Measurements from ENCODE around the gene THSD4.

THSD4 gene

GRCh38 chr15:71462638-71463037 is 347.4 kb downstream of the THSD4 start:
- Histone ChIP-seq H3K4me3 (ENCODE audit: insufficient read length, low read depth) (no peak overlapping the region), H3K9me3 (ENCODE audit: insufficient read depth, low read length) (no peaks in the 10 kb centered on the region), H3K27me3 (ENCODE audit: insufficient read depth, insufficient read length) (no peaks in the 10 kb centered on the region), H3K4me1 (ENCODE audit: insufficient read depth, insufficient read length) (no peaks in the 10 kb centered on the region), H3K9ac (ENCODE audit: insufficient read length, low read depth) (no peak overlapping the region), H3K36me3 (ENCODE audit: insufficient read depth, insufficient read length, low read length) (no peaks in the 10 kb centered on the region)
- DNase-seq (ENCODE audit: low read depth, low spot score), result no peak
- TF ChIP-seq ZNF274 (IDR thresholded peaks at IDR 0.05; ENCODE audit: low read depth, low read length) (no peak), YY1 (IDR thresholded peaks at IDR 0.05; ENCODE audit: insufficient read depth, insufficient read length) (no peak), SUZ12 (IDR thresholded peaks at IDR 0.05; ENCODE audit: extremely low read depth, insufficient read depth, insufficient read length) (no peak)

DNA sequence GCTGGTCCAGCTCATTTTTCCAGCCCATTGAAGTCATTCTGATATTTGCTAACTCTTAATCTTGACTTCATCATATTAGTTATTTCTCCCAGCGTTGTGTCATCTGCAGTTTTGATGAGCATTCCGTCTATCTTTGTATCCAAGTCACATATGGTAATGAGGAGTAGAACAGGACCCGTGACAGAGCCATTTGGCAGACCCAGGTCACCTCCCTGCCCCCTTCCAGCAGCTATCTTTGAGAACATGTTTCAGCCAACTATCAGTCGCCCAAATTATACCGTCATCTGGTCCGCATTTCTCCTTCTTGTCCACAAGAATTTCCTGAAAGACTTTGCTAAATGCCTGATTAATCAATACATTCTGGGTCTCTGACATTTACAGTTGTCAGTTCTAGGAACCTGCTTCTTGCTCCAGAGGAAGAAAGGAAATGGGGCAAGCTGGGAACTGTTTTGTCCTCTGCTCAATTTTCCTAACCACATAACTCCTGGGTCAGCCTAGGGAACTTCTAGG is 347.9 kb downstream of the THSD4 start:
- no peaks in the 10 kb centered on the region for H3K9me3 ChIP-seq (ENCODE audit: insufficient read depth, low read length)
- no peak overlapping the region for H3K9ac ChIP-seq (ENCODE audit: insufficient read length, low read depth)
- no peak for DNase-seq (ENCODE audit: low read depth, low spot score)
- no peaks in the 10 kb centered on the region for H3K4me1 ChIP-seq (ENCODE audit: insufficient read depth, insufficient read length)
- TF ChIP-seq YY1 (IDR thresholded peaks at IDR 0.05; ENCODE audit: insufficient read depth, insufficient read length), result no peak
- TF ChIP-seq ZNF274 (IDR thresholded peaks at IDR 0.05; ENCODE audit: low read depth, low read length), result no peak
- TF ChIP-seq SUZ12 (IDR thresholded peaks at IDR 0.05; ENCODE audit: extremely low read depth, insufficient read depth, insufficient read length), result no peak
- no peaks in the 10 kb centered on the region for H3K27me3 ChIP-seq (ENCODE audit: insufficient read depth, insufficient read length)
- no peak overlapping the region for H3K4me3 ChIP-seq (ENCODE audit: insufficient read length, low read depth)
- no peaks in the 10 kb centered on the region for H3K36me3 ChIP-seq (ENCODE audit: insufficient read depth, insufficient read length, low read length)

DNA sequence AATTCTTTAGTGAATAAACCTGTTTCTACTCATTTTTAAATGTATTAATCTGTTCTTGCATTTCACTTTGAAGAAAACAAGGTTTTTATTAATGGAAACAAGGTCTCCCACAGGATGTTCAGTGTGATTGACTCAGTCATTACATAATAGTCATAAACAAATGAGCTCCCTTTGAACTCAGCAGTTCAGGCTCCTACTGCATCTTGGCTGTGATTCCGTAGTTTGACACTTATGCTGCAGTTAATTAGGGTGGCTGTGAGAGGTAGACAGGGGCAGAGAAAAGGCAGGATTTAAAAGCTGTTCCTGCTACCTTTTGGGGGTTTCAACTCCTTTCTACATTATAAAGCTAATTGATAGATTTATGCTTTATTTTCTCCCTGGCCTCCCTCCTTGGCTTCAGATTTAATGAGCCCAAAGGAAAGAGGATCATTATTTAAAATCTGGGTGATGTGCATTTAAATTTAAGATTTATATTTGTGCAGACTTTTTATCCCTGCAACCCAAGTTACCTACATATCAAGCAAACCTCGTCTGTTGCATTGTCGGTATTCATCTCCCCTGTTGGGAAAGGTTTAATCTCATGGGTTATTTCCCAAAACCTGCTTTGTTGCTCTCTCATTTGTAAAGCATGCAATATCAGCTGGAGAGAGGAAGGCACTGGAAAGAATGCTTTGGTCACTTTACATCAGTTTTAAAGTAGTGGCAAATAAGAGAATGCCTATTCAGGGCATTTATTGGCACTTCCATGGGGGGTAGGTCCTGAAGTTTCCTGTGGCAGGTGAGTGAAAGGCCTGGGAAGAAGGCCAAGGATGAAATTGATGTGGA is 350.1 kb downstream of the THSD4 start:
- no peaks in the 10 kb centered on the region for H3K9me3 ChIP-seq (ENCODE audit: insufficient read depth, low read length)
- H3K4me1 ChIP-seq (ENCODE audit: insufficient read depth, insufficient read length), result no peaks in the 10 kb centered on the region
- no peaks in the 10 kb centered on the region for H3K27me3 ChIP-seq (ENCODE audit: insufficient read depth, insufficient read length)
- no peak overlapping the region for H3K9ac ChIP-seq (ENCODE audit: insufficient read length, low read depth)
- H3K4me3 ChIP-seq (ENCODE audit: insufficient read length, low read depth), result no peak overlapping the region
- no peak for DNase-seq (ENCODE audit: low read depth, low spot score)
- H3K36me3 ChIP-seq (ENCODE audit: insufficient read depth, insufficient read length, low read length), result no peaks in the 10 kb centered on the region
- no peak for TF ChIP-seq YY1 (IDR thresholded peaks at IDR 0.05; ENCODE audit: insufficient read depth, insufficient read length)
- TF ChIP-seq ZNF274 (IDR thresholded peaks at IDR 0.05; ENCODE audit: low read depth, low read length), result no peak
- TF ChIP-seq SUZ12 (IDR thresholded peaks at IDR 0.05; ENCODE audit: extremely low read depth, insufficient read depth, insufficient read length), result no peak

- Histone ChIP-seq H3K9me3 (ENCODE audit: insufficient read depth, low read length) (no peaks in the 10 kb centered on the region), H3K4me1 (ENCODE audit: insufficient read depth, insufficient read length) (no peaks in the 10 kb centered on the region), H3K9ac (ENCODE audit: insufficient read length, low read depth) (no peak overlapping the region), H3K4me3 (ENCODE audit: insufficient read length, low read depth) (no peak overlapping the region), H3K27me3 (ENCODE audit: insufficient read depth, insufficient read length) (no peaks in the 10 kb centered on the region), H3K36me3 (ENCODE audit: insufficient read depth, insufficient read length, low read length) (no peaks in the 10 kb centered on the region)
- no peak for DNase-seq (ENCODE audit: low read depth, low spot score)
- TF ChIP-seq SUZ12 (IDR thresholded peaks at IDR 0.05; ENCODE audit: extremely low read depth, insufficient read depth, insufficient read length) (no peak), YY1 (IDR thresholded peaks at IDR 0.05; ENCODE audit: insufficient read depth, insufficient read length) (no peak), ZNF274 (IDR thresholded peaks at IDR 0.05; ENCODE audit: low read depth, low read length) (no peak)
Observed at GRCh38 chr15:71468715-71469114, 353.4 kb downstream of the THSD4 start.

DNA sequence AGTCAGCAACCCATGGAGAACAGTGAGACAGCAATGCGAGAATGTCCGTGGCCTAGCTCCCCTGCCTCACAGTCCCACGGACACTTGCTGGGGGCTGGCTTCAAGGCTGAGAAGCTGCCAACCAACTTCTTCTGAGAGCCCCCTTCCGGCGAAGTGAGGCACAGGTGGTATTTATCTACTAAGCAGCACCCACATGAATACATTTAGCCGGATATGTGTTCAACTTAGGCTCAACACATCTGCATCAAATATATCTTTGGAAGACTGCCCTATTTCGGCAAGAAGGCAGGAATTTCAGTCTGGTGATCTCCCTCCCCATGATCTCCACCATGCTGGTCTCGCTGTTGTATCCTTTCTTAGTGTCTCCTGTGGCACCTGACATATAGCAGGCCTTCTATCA is 354.1 kb downstream of the THSD4 start:
- no peaks in the 10 kb centered on the region for H3K27me3 ChIP-seq (ENCODE audit: insufficient read depth, insufficient read length)
- H3K9me3 ChIP-seq (ENCODE audit: insufficient read depth, low read length), result no peaks in the 10 kb centered on the region
- no peak overlapping the region for H3K9ac ChIP-seq (ENCODE audit: insufficient read length, low read depth)
- no peak overlapping the region for H3K4me3 ChIP-seq (ENCODE audit: insufficient read length, low read depth)
- no peaks in the 10 kb centered on the region for H3K4me1 ChIP-seq (ENCODE audit: insufficient read depth, insufficient read length)
- H3K36me3 ChIP-seq (ENCODE audit: insufficient read depth, insufficient read length, low read length), result no peaks in the 10 kb centered on the region
- DNase-seq (ENCODE audit: low read depth, low spot score), result no peak
- TF ChIP-seq ZNF274 (IDR thresholded peaks at IDR 0.05; ENCODE audit: low read depth, low read length), result no peak
- TF ChIP-seq SUZ12 (IDR thresholded peaks at IDR 0.05; ENCODE audit: extremely low read depth, insufficient read depth, insufficient read length), result no peak
- no peak for TF ChIP-seq YY1 (IDR thresholded peaks at IDR 0.05; ENCODE audit: insufficient read depth, insufficient read length)

DNA sequence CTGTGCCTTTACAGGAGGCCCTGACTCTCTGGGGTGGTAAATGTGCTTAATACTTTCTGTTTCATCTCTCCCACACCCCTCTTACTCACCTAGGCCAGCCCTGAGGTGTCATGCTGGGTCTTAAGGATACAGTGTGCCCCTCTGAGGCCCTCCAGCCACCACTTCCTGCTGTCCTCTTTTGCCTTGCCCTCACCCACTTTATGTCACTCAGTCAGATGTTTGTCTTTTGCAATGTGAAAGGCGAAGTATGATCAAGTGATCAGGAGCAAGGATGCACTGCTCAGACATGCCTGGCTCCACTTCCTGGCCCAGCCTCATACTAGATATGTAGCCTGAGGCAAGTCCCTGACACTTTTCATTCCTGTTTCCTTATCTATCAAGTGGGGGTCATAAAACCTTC is 356.1 kb downstream of the THSD4 start:
- H3K36me3 ChIP-seq (ENCODE audit: insufficient read depth, insufficient read length, low read length), result no peaks in the 10 kb centered on the region
- no peaks in the 10 kb centered on the region for H3K9me3 ChIP-seq (ENCODE audit: insufficient read depth, low read length)
- no peaks in the 10 kb centered on the region for H3K4me1 ChIP-seq (ENCODE audit: insufficient read depth, insufficient read length)
- TF ChIP-seq YY1 (IDR thresholded peaks at IDR 0.05; ENCODE audit: insufficient read depth, insufficient read length) (no peak), SUZ12 (IDR thresholded peaks at IDR 0.05; ENCODE audit: extremely low read depth, insufficient read depth, insufficient read length) (no peak)
- no peak overlapping the region for H3K9ac ChIP-seq (ENCODE audit: insufficient read length, low read depth)
- no peak for DNase-seq (ENCODE audit: low read depth, low spot score)
- no peak overlapping the region for H3K4me3 ChIP-seq (ENCODE audit: insufficient read length, low read depth)
- H3K27me3 ChIP-seq (ENCODE audit: insufficient read depth, insufficient read length), result no peaks in the 10 kb centered on the region

- DNase-seq (ENCODE audit: low read depth, low spot score), result no peak
- Histone ChIP-seq H3K27me3 (ENCODE audit: insufficient read depth, insufficient read length) (no peaks in the 10 kb centered on the region), H3K4me3 (ENCODE audit: insufficient read length, low read depth) (no peak overlapping the region), H3K36me3 (ENCODE audit: insufficient read depth, insufficient read length, low read length) (no peaks in the 10 kb centered on the region), H3K9ac (ENCODE audit: insufficient read length, low read depth) (no peak overlapping the region), H3K4me1 (ENCODE audit: insufficient read depth, insufficient read length) (no peaks in the 10 kb centered on the region), H3K9me3 (ENCODE audit: insufficient read depth, low read length) (no peaks in the 10 kb centered on the region)
- TF ChIP-seq ZNF274 (IDR thresholded peaks at IDR 0.05; ENCODE audit: low read depth, low read length), result no peak
- no peak for TF ChIP-seq SUZ12 (IDR thresholded peaks at IDR 0.05; ENCODE audit: extremely low read depth, insufficient read depth, insufficient read length)
- TF ChIP-seq YY1 (IDR thresholded peaks at IDR 0.05; ENCODE audit: insufficient read depth, insufficient read length), result no peak
Observed at GRCh38 chr15:71472566-71472965, 357.3 kb downstream of the THSD4 start.

All from NT2/D1 (cell line).